HTERT RPE-1 (cell line): ENCODE measurements around the gene TTLL13.
"Not testable (repeated sequence)": the region's sequence is repeated elsewhere in the genome, so short reads cannot be mapped to it uniquely, and the experiment has no call there.

Source experiments
- in situ Hi-C: fragments of 300-500 bp; cut with MboI; formaldehyde crosslinking; loops from 4 replicates; pipeline ENCODE4 v1.14.3; 2020; ENCODE audit warnings: low sequenced_read_pairs

The TTLL13 gene

DNA sequence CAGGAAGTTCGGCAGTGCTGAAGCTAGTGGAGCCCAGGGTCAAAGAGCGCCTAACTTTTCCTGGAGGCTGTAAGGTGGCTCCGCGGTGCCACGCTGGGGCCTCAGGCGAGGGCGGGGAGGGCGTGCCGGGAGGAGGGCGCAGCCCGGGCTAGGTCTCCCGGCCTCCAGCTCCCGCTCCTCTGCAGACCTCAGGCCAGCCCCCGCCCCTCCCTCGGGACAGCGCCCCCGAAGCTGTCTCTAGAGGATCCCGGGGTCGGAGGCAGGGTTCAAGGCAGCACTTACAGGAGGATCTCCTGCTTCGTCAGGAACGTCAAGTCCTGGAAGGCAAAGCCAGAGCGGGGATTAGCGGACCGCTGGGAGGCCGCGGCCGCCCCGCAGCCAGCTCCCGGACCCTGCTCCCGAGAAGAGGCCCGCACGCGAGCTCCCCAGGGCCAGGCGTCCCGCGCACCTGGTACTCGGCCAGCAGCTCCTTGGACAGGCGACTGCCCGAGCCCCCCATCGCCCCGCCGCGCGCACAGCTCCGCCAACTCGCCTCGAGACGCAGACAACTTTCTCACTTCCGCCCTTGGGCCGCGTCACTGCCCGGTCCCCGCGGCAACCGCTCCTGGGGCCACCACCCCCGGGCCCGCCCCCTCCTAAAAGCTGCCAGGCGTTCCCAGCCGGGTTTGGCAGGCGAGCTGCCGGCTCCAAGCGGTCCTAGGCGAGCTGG lies 15.8 kb upstream of the TTLL13 start, which contains the start of gene CIB1:
CIB1 (minus strand) TSS at position 555 of the 709 bp plus-strand sequence; CDS start at position 499, 56 bp downstream.
- in situ Hi-C loops, result no loop called here

DNA sequence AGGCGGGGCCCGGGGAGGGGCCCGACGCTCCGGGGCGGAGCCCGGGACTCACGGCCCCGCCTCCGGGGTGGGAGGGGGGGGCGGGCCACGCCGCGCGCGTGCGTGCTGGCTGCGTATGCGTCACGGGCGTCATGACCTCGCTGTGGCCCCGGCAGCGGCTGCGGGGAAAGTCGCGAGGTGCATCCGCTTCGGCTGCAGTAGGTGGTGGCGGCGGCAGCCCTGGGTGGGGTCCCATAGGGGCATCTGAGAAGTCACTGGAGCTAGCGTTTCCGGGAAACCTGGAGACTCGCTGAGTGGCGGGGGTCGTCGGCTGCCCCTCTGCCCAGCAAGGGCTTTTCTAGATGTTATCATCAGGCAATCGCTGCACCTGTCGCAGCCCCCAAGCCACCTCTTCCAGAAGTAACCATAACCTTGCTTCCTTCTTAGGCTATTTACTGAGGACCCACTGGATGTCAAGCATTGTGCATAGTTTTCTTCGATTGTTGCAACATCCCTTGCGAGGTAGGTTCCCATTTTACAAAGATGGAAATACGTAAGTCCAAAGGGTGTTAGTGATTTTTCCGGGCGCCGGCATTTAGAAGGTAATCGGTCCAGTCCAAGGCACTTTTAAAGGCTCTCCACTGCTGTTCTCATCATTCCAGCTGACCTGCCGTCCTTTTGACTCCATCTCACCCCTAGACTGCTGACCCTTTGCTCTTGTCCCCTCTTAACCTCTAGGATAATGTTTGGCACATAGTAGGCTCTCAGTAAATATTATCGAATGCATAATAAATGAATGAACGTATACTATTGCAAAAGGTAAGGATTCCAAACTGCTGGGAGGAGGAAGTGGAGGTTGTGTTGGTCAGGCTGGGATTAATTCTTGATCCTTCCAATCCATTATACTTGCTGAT lies 15.0 kb upstream of the TTLL13 start, which contains the start of gene GDPGP1:
GDPGP1 (plus strand) TSS at position 114 of the 893 bp plus-strand sequence. CDS start 6,700 bp downstream, outside the sequence.
- in situ Hi-C loops, result no loop called here

DNA sequence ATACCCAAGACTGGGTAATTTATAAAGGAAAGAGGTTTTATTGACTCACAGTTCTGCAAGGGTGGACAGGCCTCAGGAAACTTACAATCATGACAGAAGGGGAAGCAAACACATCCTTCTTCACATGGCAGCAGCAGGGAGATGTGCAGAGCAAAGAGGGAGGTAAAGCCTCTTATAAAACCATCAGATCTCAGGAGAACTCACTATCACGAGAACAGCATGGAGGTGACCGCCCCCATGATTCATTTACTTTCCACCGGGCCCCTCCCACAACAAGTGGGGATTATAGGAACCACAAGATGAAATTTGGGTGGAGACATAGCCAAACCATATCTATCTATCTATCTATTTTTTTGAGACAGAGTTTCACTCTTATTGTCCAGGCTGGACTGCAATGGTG lies 10.0 kb upstream of the TTLL13 start:
- in situ Hi-C loops, result no loop called here

DNA sequence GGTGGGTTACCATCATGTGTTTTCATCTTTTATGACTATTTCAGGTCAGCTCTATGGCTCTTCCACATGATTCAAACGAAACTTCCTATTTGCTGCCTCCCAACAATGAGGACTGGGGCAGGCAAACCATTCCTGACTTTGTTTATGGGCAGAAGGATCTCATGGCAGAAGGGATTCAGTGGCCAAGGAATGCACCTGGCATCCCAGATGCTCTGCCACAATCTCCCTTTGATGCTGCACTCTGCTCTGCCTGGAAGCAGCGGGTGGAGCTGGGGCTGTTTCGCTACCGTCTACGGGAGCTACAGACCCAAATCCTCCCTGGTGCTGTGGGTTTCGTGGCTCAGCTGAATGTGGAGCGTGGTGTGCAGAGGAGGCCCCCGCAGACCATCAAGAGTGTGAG lies 8.5 kb upstream of the TTLL13 start:
- in situ Hi-C loops, result no loop called here

DNA sequence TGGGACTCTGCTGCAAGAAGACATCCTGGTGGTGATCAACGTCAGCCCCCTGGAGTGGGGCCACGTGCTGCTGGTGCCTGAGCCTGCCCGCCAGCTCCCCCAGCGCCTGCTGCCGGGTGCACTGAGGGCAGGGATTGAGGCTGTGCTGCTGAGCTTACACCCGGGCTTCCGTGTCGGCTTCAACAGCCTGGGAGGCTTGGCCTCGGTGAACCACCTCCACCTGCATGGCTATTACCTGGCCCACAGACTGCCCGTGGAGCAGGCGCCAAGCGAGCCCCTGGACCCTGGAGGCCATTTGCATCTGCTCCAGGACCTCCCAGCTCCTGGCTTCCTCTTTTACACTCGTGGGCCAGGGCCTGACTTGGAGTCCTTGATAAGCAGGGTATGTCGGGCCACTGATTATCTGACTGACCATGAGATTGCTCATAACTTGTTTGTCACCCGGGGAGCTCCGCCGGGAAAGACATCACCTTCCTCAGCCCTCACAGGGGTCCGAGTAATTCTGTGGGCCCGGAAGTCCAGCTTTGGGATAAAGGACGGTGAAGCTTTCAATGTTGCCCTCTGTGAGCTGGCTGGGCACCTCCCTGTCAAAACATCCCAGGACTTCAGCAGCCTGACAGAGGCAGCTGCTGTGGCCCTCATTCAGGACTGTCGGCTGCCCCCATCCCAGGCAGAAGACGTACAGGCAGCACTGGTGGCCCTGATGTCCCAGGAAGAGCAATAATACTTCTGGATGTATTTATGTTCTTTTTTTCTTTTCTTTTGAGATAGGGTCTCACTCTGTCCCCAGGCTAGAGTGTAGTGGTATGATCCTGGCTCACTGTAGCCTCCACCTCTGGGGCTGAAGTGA lies 7.8 kb upstream of the TTLL13 start:
- in situ Hi-C loops, result no loop called here

DNA sequence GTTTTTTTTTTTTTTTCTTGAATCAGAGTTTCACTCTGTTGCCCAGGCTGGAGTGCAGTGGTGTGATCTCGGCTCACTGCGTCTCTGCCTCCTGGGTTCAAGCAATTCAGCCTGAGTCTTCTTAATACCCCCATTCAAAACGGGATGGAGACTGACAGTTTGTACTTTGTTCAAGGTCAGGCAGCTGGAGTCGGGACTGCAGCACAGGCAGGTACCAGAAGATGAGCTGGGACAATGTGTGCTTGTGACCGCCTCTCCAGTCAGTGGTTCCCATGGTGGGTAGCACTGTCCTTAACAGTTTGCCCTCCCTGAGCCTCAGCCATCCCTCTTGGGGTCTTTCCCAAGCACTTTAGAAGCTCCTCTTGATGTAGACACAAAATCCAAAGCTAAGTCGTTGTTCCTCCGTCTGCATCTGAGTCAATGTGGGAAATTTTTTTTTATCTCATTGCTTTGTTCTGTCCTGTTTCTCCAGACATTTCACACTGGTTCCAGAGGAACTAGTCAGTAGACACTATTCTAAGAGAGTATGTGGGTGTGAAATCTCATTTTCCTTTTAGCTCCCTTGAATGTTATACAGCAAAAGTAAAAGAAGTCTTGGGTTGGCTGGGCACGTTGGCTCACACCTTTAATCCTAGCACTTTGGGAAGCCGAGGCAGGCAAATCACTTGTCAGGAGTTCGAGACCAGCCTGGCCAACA lies 5.3 kb upstream of the TTLL13 start:
- in situ Hi-C loops, result no loop called here

DNA sequence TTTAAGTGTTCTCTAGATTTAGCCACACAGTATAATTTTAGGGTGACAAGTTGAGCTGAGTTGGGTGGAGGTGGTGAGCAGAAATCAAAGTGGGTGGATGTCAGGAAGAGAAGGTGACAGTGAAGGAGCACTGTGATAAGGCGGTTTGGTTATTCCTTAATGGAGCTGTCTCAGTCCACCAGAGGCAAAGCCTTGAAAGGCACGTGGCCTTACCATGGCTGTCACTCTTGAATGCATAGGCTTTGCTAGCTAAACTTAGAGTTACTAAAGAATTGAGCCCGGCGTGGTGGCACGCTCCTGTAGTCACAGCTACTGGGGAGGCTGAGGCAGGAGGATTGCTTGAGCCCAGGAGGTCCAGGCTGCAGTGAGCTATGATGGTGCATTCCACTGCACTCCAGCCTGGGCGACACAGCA lies 560 bp upstream of the TTLL13 start:
- in situ Hi-C loops, result no loop called here

DNA sequence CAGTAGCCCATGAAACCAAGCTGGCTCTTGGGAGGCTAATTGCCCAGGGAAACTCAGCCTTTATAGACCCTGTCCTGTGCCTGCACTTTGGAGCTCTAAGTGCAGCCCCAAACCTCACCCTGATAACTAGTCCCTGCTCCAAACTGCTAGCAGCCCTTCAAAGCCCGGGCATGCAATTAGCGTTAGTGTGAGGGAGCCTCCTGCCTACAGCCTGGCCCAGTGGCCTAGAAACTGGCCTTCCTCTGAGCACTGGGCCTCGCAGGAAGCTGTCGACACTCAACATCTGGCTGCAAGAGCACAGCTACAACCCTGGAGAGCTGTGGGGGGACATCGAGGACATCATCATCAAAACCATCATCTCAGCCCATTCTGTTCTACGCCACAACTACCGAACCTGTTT lies 8.4 kb downstream of the TTLL13 start:
- in situ Hi-C loops, result no loop called here

DNA sequence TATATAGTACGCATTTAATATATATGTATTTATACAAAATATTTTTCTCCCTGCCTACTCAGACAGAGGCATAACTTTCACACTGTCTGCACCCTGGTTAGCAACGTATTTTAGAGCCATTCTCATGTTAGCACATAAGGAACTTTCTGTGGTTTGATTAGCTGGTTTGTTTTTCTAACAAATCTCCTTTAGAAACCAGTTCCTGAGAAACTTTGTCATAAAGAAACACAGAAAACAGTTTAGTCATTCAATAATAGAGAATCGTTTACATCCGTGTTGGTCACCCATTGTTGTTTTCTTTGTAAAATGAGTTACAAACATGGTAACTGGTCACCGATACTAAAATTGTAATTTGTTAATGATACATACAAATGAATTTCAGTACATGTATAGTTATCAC lies 10.2 kb downstream of the TTLL13 start:
- in situ Hi-C loops, result no loop called here

DNA sequence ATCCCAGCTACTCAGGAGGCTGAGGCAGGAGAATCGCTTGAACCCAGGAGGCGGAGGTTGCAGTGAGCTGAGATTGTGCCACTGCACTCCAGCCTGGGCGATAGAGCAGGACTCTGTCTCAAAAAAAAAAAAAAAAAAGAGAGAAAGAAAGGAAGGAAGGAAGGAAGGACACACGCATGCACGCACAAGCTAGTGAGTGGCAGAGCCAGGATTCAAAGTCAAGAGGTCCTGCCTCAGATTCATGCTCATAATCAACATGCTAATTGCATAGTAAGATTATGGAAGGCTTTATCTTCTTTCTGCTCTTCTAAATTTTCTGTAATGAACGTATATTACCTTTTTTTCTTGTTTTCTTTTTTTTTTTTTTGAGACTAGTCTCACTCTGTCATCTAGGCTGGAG lies 11.4 kb downstream of the TTLL13 start:
- in situ Hi-C loops, result not testable (repeated sequence)

DNA sequence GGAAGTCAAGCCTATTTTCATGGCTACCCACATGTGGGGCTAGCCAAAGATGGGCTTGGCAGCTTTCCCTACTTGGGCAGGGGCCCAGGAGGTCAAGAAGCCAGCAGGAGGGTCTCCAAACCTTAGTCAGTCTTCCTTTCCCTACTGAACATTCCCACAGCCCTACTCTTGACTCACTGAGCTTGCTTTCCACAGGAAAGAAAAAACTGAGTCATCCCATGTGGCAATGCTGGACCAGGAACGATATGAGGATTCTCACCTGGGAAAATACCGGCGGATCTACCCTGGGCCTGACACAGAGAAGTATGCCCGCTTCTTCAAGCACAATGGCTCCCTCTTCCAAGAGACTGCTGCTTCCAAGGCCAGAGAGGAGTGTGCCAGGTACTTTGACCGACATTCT lies 12.5 kb downstream of the TTLL13 start:
- in situ Hi-C loops, result no loop called here

DNA sequence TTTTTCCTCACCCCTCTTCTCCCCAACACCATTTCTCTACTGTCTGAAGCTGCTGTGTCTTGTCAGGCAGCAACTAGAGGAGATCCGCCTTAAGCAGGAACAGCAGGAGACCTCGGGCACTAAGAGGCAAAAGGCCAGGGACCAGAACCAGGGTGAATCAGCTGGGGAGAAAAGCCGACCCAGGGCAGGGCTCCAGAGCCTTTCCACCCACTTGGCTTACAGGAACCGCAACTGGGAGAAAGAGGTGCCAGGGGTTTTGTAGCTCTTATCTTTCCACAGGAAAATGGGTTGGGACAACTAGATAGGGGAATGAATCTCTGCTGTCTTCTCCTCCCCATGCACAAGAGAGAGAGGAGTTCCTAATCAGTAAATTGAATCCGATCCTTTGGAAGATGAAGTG lies 13.1 kb downstream of the TTLL13 start:
- in situ Hi-C loops, result no loop called here

DNA sequence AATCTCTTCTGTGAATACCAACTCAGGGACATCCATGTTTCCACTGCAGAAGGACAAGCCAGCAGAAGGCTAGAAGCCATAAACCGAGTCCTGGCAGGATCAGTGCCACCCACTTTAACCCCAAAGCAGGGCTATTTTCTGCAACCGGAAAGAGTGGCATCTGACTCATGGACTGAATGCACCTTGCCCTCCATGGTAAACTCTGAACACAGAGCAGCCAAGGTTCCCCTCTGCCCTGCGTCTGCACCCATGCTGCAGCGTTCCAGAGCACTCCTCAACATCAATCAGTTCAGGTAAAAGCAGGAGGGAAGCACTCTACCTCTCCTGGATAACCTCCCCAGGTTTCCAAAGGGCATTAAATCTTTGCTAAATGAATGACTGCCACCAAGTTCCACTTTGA lies 15.3 kb downstream of the TTLL13 start:
- in situ Hi-C loops, result no loop called here

DNA sequence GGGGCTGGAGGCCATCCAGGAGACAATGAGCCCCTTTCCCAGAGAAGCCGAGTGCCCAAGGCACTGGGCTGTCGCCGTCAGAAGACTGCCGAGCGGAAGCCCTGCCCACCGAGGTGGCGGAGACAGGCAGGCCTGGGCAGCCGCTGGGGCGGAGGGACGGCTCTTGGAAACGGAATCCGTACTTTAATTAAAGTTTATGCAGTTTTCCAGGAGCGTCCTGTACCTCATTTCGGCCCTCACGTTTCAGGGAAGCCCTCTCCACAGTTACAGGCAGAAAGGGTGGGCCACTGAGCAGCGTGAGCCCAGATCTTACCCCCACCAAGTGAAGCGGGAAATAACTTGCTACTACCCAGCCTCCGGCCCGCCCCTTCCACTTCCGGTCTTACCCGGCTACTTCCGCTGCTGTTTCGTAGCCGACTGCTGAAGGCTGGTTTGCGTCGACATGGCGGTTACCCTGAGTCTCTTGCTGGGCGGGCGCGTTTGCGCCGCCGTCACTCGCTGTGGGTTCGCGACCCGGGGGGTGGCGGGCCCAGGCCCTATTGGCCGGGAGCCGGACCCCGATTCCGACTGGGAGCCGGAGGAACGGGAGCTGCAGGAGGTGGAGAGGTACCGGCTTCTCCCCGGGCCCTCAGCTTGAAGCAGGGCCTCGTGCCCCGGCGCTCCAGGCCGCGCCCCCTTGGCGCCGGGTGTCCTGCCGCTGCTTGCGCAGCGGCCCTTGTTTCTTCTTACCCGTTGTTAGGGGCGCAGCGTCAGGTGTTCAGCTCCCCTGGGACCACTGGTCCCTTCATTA lies 16.1 kb downstream of the TTLL13 start, which contains the start of gene NGRN:
NGRN (plus strand) TSS at position 402 of the 790 bp plus-strand sequence; CDS start at position 443, 41 bp downstream.
- in situ Hi-C loops, result no loop called here

DNA sequence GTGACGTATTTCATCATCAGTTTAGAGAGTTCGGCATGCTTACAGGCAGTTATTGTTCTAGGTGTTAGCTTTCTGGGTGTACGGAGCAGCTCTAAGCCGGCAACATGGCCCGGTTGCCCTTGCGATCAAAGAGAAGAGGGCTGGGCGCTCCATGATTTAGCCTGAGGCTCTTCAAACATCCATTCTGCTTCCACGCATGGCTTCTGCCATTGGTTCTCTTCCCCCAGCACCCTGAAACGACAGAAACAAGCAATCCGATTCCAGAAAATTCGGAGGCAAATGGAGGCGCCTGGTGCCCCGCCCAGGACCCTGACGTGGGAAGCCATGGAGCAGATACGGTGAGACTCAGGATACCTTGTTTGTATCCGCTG lies 16.7 kb downstream of the TTLL13 start:
- in situ Hi-C loops, result no loop called here

DNA sequence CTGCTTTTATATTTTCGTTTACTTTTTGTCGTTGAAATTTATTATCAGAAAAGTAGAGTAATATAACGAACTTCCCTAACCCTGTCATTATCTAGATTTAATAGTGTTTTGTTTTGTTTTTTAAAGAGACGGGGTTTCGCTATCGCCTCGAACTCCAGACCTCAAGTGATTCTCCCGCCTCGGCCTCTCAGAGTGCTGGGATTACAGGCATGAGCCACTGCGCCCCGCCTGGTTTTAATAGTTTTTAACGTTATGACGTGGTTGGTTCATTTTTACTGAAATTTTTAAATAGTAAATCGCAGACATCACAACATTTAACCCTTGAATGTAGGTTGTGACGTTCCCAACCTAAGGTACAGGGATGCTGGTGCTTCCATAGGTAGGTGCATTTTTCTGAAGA lies 17.1 kb downstream of the TTLL13 start:
- in situ Hi-C loops, result no loop called here

DNA sequence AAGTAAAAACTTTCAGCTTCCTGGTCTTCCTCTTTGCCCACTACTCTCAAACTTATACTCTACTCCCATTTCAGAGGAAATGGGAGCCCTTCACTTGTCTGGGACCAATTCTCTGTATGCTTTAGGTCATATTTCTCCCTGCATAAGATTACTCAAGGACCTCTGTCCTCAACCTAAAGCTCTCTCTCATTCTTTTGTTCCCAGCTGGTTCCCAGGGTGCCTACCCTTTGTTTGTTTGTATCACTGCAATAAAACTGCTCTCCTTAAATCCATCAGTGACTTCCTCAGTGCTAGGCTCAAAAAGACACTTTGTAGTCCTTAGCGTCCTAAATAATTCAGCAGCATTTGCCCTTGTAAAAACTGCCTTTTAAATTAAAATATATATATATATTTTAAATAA lies 19.1 kb downstream of the TTLL13 start:
- in situ Hi-C loops, result no loop called here

DNA sequence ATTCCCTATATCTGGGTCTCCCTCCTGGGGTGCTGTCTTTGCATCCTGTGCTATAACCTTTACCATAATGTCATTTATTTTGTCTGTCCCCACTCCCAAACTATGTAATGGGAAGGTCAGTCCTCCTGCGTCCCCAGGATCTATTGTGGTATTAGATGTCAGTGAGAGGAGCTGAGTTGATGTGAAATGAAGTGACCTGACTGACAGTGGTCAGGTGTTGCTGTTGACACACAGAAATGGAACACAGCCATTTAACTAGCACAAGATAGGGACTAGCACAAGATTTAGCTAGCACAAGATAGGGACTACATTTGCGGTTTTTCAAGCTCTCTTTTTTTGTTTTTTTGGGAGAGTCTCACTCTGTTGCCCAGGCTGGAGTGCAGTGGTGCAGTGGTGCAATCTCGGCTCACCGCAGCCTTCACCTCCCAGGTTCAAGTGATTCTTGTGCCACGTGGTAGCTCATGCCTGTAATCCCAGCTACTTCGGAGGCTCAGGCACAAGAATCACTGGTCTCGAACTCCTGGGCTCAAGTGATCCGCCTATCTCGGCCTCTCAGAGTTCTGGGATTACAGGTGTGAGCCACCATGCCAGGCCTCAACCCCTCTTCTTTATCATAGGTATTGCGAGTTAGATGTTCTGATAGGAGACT lies 21.3 kb downstream of the TTLL13 start:
- in situ Hi-C loops, result no loop called here
